Myocyte (in vitro differentiated cells): ENCODE measurements around the gene MRAS. TPM values are rescaled to one million over a fixed set of nuclear protein-coding genes. Genes with fewer than 3 reads are reported as not detected.
"Not testable (repeated sequence)": the region's sequence is repeated elsewhere in the genome, so short reads cannot be mapped to it uniquely, and the experiment has no call there.

Experiments
- DNase-seq: peaks from one replicate; pipeline ENCODE4 v3.0.0-alpha.2; 2012; ENCODE audit warnings: low read depth
- total RNA-seq: library from RNA; depleted of rRNA; stranded (reverse); fragments of >200 nt; gene quantifications from 2 replicates; pipeline ENCODE4 v1.2.3, GENCODE V29; 2014

Gene MRAS
- total RNA-seq, 1 donor from 2014 or later = 482 TPM

DNA sequence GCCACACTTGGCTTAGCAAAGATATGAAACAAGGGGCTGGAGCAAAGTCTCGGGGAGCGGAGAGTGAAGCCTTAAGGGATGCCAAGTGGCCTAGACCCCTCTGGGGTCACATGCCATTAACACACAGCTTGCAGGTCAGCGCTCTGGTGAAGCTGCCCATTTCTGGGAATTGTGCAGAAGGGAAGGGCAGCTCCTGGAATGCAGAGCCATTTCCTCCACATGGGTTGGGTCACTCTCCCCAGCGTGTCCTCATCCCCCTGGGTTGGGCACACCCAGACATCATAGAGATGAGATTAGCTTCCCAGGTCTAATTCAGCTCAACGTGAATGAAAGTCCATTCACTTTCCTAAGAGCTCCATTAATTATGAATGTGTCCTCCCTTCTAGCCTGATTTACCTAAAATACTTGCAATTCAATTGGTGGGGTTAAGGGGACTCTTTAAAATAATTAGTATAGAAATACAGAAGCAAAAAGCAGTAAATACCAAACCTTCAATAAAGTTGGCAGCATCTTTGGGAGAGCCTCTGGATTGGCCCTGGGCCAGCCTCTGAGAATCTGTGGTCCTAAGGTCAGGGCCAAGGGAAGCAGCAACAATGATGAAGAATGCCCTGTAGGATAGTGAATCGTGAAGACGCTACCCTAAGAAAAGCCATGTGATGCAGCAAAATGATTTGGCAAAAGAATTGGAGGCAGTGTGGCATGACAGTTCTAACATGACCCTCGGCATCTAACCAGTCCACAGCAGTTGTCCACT, 17.8 kb downstream of the MRAS start:
- no peak for DNase-seq

DNA sequence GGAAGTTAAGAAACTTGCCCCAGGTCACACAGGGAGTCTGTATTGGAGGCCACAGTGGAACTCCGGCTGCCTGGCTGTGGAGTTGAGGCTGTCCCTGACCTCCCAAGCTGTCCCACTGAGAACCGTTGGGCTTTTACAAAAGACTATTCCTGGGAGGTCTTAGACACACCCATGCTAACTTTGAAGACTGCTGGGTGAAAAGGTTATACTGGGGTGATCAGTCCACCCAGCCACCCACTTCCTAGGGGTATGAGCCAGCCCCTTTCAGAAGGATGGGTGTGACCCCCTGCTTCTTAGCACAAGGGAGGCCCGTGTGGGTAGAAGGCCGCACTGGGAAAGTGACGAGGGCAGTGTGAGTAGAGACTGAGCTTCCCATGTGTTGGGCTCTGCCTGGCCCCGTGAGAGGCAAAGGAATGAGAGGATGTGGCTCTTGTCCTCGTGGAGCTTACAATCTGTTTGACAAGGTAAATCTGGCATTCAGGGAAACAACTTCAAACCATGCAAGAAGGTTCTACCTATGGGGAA, 19.0 kb downstream of the MRAS start:
- DNase-seq = no peak

DNA sequence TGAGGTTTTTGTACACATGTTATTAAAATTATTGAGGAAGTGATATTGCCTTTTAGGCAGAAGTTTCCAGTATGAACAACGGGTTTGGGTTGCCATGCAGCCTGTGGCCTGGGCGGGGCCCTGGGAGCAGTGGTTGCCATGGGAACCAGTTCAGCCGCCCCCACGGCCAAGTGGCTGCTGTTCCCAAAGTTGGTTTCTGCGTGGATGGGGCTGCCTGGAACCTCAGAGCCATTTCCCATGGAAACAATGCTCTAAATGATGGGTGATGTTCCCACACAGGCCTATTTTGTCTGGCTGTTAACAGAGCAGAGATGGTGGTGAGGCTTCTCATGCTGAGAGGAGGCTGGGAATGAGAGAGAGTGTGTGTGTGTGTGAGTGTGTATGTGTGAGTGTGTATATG, 19.5 kb downstream of the MRAS start:
- DNase-seq = peak; percentile 58

DNA sequence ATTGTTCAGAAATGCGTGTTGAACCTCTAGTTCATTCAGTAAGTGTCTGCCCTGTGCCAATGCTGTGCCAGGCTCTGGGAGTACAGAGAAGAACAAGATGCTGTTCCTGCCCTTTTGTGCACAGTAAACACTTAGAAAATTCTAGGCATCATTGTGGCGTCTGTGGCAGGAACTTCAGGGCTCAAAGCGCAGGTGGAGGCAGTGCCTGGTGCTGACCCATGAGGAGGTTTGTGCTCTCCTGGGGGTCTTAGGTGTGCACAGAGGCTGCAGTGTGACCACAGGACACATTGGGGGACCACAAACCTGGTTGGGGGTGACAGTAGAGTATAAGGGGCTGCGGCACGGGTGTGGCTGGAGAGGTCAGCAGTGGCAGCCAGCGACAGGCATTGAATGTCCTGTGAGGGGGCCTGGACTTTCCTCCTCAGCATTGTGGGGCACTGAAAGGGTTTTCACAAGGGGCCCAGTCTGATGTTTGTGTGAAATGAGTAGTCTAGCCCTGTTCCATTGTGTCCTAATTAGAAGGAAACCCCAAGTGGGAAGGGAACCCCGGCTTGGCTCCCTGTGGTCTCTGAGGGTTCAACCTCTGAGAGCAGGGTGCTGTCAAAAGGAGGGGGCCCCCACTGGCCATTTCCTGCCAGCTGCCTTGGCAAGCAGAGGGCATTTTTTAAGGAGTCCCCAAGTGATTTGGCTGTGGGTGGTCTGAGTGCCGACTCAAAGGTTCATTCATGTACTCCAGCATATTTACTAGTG, 20.9 kb downstream of the MRAS start:
- DNase-seq = no peak

DNA sequence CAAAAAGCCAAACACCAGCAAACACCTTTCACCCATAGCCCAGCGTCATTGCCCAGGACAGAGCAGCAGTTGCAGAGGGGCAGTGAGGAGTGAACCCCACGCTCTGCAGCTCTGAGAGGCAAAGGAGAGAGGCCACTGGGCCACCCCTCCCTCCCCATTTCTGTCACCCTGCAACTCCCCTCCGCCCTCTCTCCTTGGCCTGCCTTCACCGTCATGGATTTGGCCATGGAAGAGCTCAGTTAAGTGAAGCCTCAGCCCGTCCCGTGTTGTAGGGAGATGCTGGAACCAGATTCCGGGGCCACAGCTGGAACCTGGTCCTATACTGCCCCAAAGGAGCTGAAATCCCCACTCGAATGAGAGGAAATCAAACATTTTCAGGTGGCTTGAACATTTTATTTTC, 21.9 kb downstream of the MRAS start:
- no peak for DNase-seq

DNA sequence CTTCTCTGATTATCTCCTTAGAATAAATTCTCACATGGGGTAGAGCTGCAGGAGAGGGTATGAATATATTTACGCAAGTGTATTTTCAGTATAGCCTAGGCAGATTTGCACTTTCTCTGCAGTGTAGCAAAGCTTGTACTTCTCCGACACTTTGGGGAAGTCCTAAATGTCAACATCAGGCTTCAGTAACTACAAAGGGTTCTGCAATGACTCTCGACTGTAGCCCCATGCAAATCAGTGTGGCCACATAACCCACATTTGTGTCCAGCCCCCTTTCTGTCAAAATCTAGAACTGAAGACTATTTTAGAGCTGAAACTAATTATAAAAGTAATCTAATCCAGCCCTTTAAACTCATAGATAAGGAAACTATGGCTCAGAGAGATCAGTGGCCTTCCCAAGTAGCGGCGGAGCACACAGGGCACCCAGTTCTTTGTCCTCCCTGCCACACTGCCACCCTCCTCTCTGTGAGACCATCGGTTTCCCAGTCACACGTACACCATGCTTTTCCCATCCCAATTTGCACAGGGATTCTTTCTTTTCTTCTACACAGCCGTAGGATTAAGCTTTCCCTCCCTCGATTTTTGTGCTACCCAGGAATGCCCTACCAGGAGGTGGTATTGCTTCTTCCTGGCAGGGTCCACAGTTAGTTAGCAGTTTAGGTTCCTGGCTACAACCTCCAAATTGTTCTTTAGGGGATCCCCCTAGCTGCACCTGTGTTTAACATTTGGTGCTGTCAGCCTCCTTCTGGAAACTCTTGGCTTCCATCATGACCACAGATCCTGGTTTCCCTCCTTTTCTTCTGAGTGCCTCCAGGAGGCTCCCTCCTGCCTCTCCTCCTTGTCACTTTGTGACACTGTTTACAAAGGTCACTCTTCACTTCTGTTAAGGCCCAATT, 22.9 kb downstream of the MRAS start:
- peak; percentile 41 for DNase-seq

DNA sequence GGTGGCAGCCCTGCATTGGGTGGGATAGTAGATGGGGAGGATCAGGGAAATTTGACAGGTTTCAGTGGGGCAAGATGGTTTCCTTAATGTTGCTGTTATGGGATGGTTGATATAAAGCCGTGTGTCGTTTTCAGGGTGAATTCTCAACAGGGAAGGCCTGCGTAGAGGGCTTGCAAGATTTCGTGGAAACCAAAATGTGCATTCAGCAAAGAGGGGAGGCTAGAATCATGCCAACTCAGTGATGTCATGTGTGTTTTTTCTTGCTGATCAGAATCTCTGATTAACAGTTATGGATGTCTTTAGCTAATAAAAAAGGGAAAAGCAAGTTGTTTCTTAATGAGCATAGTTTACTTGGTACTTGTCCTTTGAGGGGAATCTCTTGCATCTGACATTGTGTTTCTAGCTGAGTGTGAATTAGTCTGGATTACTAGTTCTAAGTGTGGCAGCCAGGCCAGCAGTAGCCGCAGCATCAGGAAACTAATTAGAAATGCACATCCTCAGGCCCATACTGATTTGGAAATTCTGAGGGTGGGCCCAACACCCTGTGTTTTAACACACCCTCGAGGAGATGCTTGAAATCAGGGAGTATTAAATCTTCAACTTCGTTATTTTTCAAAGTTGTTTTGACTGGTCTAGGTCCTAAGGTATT, 24.8 kb downstream of the MRAS start:
- DNase-seq = no peak

DNA sequence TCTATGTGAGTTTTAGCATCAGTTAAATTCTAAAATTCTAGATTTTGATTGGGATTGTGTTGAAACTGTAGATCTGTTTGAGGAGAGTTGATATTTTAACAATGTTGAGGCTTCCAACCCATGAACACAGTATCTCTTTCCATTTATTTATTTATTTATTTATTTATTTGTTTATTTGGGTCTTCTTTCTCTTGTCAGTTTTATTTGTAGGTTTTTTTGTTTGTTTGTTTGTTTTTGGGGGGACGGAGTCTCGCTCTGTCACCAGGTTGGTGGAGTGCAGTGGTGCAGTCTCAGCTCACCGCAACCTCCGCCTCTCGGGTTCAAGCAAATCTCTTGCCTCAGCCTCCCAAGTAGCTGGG, 25.3 kb downstream of the MRAS start:
- DNase-seq = no peak

DNA sequence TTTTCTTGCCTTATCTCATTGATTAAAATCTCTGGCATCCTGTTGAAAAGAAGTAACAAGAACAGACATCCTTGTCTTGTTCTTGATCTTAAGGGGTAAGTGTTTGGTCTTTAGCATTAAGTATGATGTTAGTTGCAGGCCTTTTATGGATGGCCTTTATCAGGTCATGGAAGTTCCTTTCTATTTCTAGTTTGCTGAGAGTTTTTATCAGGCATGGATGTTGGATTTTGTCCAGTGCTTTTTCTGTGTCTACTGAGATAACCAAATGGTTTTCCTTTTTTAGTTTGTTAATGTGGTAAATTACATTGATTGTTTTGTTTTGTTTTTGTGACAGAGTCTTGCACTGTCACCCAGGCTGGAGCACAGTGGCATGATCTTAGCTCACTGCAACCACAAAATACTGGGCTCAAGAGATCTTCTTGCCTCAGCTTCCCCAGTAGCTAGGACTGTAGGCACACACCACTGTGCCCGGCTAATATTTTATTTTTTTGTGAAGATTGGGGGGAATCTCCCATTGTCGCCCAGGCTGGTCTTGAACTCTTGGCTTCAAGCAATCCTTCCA, 26.3 kb downstream of the MRAS start:
- peak; percentile 42 for DNase-seq

DNA sequence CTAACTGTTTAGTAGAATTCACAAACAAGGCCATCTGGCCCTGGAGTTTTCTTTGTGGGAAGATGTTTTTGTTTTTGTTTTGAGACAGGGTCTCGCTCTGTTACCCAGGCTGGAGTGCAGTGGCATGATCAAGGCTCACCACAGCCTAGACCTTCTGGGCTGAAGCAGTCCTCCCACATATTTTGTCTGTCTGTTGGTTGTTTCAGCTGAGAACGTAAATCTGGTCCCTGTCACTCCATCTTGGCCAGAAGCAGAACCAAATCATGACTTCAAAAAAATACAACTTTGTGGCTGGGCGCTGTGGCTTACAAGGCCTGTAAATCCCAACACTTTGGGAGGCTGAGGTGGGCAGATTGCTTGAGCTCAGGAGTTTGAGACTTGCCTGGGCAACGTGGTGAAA, 27.1 kb downstream of the MRAS start:
- DNase-seq = no peak

DNA sequence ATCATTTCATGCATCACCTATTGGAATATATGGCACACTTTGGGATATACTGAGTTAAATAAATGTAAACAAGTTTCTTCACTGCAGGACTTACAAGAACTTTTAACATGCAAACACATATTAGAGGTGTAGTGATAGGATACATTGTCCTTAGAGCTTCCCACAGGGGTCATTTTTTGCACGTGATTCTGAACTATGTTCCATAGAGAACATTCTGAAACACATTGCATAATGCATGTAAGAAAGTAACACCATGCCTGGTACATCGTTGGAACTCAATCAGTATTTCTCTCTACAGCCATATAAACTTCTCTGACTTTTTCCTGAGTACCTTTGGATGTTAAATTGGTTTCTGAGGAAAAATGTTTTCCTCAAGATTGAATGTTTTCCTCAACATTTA, 28.3 kb downstream of the MRAS start:
- DNase-seq = no peak

DNA sequence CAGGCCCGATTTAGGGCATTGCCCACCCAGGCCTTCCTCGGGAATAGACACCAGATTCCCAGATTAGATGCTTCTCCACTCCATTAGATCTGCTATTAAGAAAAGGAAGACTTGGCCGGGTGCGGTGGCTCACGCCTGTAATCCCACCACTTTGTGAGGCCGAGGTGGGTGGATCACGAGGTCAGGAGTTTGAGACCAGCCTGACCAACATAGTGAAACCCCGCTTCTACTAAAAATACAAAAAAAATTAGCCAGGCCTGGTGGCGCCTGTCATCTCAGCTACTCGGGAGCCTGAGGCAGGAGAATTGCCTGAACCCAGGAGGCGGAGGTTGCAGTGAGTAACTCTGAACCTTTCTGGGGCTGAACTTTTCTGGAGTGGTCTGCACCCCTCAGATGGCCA, 28.8 kb downstream of the MRAS start:
- not testable (repeated sequence) for DNase-seq

DNA sequence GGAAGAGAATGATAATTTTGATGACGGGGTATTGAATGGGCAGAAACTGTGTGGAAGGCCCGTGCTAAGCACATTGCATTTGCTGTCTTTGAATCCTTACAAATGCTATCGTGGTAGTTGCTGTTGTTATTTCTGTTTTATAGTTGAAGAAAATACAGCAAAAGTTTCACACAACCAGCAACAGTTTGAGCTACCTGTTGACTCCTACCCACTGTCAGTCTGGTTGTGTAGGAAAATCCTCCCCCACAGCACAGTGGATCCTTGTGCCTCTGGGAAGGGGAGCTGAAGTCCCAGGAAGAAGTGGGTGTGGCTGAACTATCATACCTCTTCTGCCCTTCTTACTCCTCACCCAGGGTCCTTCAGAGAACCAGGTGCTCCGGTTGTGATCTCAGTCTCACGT, 29.4 kb downstream of the MRAS start:
- no peak for DNase-seq

DNA sequence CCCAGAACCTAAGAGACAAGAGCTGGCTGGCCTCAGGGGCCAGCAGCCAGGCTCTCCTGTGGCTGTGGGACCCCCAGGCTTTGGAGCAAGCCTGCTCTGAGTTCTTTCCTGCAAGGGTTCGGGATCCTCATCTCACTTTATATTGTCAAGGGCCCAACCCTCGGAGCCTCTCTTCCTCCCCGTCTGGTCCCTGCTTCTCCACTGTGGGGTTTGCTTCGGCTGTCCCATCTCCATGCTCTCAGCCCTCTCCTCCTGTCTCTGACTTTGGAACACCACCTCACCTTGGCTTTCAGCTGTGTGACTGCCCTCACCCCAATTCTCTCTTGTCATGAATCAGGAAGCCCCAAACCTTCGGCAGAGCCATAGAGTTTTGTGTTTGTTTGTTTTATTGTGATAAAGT, 30.0 kb downstream of the MRAS start:
- no peak for DNase-seq

DNA sequence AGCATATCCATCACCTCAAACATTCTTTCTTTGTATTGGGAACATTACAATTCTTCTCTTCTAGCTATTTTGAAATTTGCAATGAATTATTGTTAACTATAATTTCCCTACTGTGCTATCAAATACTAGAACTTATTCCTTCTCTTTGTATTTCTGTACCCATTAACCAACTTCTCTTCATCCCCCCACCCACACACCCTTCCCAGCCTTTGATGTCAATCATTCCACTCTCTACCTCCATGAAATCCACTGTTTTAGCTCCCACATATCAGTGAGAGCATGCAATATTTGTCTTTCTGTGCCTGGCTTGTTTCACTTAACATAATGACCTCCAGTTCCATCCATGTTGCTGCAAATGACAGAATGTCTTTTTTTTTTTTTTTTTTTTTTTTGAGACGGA, 30.6 kb downstream of the MRAS start:
- DNase-seq = no peak

DNA sequence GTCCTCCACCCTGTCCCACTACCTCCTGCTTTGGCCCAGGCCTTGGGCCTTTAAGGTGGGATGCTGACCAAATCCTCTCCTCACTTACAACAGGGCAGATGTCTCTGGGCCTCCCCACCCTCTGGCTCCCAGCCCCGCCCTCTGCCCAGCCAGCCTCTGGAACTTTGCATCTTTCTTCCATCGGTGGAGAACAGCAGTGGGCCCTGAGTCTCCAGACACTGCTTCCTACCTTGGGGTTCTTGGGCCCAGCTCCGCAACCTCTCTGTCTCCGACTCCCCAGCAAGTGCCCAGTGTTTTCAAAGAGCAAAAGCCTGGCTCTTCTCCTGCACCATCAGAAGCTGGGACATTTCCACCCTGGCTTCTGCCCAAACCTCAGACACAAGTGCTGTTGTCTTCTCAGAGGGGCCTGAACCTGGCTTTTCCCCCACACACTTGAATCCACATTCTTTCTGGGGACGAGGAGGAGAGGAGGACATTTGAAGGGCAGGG, 33.1 kb downstream of the MRAS start:
- DNase-seq = peak; percentile 82

DNA sequence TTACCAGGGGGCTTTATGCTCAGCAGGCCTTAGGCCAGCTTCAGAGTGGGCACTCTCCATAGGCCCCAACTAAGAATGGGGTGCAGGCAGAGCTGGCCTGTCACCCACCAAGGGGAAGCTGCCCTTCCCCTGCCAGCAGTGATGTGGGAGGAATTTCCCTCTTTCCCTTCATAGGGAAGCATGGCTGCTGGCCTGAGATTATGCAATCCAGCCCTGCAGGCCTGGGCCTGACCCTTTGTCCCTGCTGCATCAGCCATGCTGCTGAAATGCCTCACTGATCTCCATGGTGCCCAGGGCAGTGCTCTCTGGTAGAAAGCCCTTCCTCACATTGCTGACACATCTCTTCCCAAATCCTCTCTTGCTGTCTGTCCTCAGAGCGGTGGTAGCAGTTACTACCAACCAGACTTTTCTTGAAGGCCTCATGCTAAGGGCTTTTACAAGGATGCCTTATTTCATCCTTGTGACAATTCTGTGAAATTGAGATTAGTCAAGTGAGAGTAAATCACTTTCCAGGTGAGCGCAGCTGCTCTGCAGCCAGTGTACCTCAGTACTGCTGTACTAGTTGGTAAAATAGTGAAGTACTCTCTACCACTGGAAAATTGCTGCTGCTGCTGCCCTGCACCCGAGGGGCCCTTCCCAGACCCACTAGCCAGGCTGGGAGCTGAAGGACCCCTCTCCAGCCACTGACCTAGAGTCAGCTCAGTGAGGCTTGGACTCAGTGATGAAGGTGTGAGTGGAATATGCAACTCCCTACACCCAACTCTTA, 33.8 kb downstream of the MRAS start:
- DNase-seq = peak; percentile 36

DNA sequence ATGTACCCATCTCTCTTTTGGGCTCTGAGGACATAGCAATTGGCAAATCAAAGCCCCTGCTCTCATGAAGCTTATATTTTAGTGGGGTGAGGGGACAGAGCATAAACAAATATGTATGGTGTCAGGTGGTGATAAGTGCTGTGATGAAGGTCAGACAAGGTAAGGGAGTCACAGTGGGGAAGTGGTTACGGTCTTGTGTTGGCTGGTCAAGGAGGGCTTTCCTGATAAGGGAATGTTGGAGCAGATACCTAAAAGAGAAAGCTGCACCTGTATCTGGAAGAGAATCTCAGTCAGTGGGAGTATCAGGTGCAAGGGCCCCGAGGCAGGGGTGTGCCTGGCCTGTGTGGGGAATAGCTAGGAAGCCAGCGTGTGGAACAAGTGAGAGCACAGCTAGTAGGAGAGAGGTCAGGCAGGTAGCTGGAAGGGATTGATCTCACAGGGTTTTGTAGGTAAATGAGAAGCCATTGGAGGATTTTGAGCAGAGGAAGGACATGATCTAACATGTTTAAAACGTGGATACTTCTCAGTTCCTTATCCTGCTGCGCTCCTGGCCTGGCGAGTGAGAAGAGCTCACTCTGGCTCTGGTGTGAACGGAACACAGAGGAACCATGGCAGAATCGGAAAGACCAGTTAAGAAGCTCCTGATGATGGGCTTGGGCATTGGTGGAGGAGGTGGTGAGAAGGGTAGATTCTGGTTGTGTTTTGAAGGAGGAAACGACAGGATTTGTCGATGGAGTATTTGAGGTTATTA, 35.5 kb downstream of the MRAS start:
- no peak for DNase-seq

DNA sequence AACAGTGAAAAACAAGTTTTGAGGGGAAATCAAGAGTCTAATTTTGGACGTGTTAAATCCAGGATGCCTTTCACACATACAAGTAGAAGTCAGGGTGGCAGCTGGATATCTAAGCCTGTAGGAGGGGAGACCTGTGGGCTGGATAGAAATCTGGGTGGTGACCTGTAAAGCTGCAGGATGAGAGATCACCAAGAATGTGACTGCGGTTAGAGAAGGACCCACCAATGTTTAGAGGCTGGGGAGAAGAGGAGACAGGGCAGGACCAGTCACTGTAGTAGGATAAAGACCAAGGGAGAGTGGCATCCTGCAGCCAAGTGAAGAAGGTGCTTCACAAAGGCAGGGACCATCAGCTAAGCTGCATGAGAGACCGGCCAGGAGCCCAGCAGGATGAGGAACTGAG, 36.2 kb downstream of the MRAS start:
- no peak for DNase-seq
